Left ventricle myocardium inferior (tissue), 1 donor: ENCODE data around the gene BCAP31. TPM values are rescaled to one million over a fixed set of nuclear protein-coding genes. Genes with fewer than 3 reads are reported as not detected.
"Not testable (repeated sequence)": the region's sequence is repeated elsewhere in the genome, so short reads cannot be mapped to it uniquely, and the experiment has no call there.

Experiments used
- DNase-seq: peaks from one replicate; pipeline ENCODE4 v3.0.0-alpha.2; 2020
- H3K27ac ChIP-seq: fragments of 200-600 bp; replicated peaks from 2 replicates; pipeline ENCODE4 v1.8.0; 2021
- H3K27me3 ChIP-seq: fragments of 200-600 bp; 2 replicates; pipeline ENCODE4 v1.8.0; 2021; ENCODE audit warnings: low read depth
- H3K36me3 ChIP-seq: fragments of 200-600 bp; 2 replicates; pipeline ENCODE4 v1.8.0; 2021
- H3K4me1 ChIP-seq: fragments of 200-600 bp; 2 replicates; pipeline ENCODE4 v1.8.0; 2021
- H3K4me3 ChIP-seq: fragments of 200-600 bp; 2 replicates; pipeline ENCODE4 v1.8.0; 2021; ENCODE audit warnings: mild to moderate bottlenecking, moderate library complexity
- H3K9me3 ChIP-seq: fragments of 200-600 bp; replicated peaks from 2 replicates; pipeline ENCODE4 v1.8.0; 2021
- intact Hi-C: fragments of 100-400 bp; cut with micrococcal nuclease; formaldehyde crosslinking; loops from one replicate; pipeline ENCODE4 v1.11.0; 2022
- total RNA-seq: library from RNA; stranded (reverse); fragmentation: NEBNext Ultra II Directional; extraction: Animal tissue kit (Norgen Biotek cat#: 25700); gene quantifications from one replicate; pipeline ENCODE4 v1.2.1, GENCODE V29; 2021
- TF ChIP-seq, protein P1 (sequence below): fragments of 200-600 bp; IDR thresholded peaks from 2 replicates; pipeline ENCODE4 v1.8.0; 2021; ENCODE audit warnings: antibody characterized with exemption, mild to moderate bottlenecking, borderline replicate concordance
- donor health status: DM: no; HTN: yes; CAD: no; lungs with severe emphysema.

The BCAP31 gene
- total RNA-seq, 1 donor from 2014 or later = 80.8 TPM

DNA sequence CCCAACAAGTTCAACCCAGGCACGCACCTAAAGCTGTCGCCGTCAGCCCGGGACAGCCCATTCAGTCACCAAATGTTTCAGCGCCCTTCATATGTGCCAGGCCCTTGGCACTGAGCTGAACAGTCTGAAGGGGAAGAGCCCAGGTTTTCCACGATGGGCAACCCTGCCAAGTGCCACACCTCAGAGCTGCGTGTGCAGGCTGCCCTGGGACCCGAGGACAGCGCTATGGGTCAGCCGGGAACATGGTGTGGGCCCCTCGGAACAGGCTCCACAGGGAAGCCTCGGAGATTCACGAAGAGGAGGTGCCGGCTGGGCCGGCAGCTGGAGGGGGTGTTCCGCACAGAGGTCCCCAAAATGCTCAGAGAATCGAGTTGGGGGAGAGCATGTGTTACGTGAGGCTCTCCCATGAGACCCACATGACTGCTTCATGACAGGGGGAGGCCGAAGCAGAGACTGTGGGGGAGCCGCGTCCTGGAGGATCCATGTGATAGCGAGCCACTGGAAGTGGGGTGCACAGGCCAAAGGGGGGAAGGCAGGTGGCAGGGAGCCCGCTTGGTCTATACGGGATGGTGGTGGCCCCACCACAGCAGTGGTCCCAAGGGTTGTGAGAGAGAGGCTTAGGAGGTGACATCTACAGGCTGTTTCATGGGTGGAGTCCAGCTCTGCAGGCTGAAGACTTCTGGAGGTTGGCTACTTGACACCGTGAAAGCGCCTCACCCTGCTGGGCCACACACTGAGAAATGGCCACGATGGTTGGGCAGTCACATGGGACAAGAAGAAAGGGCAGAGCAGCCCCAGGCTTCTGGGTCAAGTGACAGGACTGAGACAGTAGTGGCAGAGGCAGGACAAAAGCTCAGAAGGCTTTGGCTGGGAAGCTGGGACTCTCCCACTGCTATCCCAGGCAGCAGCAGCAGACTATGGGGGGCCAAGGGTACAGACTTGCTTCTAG is 14.2 kb downstream of the BCAP31 start:
- Histone ChIP-seq H3K27me3 (no peaks in the 10 kb centered on the region), H3K4me3 (no peak overlapping the region), H3K36me3 (peaks cover 6% of the 10 kb centered on the region), H3K27ac (no peak overlapping the region), H3K9me3 (no peaks in the 10 kb centered on the region), H3K4me1 (peaks cover 24% of the 10 kb centered on the region)
- DNase-seq = no peak
- intact Hi-C loops = no loop called here
- TF ChIP-seq, protein P1, sequence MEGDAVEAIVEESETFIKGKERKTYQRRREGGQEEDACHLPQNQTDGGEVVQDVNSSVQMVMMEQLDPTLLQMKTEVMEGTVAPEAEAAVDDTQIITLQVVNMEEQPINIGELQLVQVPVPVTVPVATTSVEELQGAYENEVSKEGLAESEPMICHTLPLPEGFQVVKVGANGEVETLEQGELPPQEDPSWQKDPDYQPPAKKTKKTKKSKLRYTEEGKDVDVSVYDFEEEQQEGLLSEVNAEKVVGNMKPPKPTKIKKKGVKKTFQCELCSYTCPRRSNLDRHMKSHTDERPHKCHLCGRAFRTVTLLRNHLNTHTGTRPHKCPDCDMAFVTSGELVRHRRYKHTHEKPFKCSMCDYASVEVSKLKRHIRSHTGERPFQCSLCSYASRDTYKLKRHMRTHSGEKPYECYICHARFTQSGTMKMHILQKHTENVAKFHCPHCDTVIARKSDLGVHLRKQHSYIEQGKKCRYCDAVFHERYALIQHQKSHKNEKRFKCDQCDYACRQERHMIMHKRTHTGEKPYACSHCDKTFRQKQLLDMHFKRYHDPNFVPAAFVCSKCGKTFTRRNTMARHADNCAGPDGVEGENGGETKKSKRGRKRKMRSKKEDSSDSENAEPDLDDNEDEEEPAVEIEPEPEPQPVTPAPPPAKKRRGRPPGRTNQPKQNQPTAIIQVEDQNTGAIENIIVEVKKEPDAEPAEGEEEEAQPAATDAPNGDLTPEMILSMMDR = no peak

DNA sequence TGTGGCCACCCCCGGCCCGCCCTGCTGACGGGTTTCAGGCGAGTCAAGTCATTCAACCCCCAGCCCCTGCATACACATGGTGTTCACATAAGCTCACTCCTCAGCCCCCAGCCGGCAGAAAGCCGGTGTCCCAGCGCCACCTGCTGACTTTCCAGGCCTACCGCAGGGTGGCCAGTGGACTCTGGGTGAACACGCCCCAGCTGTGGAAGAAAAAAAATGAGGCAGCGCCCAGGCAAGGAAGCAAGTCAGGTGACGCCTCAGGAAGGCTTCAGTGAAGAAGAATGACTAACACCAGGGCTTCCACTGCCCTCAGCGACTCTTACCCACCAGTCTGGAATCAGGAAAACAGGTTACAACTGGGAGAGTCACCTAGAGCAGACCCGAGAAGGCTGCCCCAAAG is 15.8 kb downstream of the BCAP31 start:
- Histone ChIP-seq H3K4me1 (peaks cover 38% of the 10 kb centered on the region), H3K27me3 (no peaks in the 10 kb centered on the region), H3K36me3 (peaks cover 4% of the 10 kb centered on the region), H3K27ac (peak overlapping the region; percentile 85), H3K9me3 (no peaks in the 10 kb centered on the region), H3K4me3 (no peak overlapping the region)
- intact Hi-C loops = no loop called here
- DNase-seq = peak; percentile 55
- TF ChIP-seq, protein P1 = peak; percentile 64

DNA sequence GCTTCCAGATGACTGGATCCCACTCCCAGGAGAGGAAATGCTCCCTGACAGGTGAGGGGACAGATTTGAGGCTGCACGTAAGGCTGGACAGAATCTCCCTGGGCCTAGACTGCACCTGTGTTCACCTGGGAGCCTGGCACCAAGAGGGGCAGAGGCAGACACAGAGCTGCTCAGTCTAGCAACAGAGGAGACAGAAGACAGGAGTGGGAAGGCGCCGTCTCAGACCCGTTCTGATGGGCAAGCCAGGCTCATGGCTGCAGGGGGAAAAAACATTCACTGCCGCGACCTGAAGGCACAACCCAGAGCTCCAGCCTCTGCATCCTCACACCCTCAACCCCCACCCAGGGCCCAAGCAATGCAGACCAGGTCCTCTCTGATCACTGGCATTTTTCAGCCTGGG is 16.8 kb downstream of the BCAP31 start:
- intact Hi-C loops = no loop called here
- peak overlapping the region; percentile 85 for H3K27ac ChIP-seq
- H3K36me3 ChIP-seq = peaks cover 4% of the 10 kb centered on the region
- peaks cover 45% of the 10 kb centered on the region for H3K4me1 ChIP-seq
- H3K9me3 ChIP-seq = no peaks in the 10 kb centered on the region
- peak overlapping the region; percentile 57 for H3K4me3 ChIP-seq
- H3K27me3 ChIP-seq = no peaks in the 10 kb centered on the region
- TF ChIP-seq, protein P1 = no peak
- DNase-seq = no peak

DNA sequence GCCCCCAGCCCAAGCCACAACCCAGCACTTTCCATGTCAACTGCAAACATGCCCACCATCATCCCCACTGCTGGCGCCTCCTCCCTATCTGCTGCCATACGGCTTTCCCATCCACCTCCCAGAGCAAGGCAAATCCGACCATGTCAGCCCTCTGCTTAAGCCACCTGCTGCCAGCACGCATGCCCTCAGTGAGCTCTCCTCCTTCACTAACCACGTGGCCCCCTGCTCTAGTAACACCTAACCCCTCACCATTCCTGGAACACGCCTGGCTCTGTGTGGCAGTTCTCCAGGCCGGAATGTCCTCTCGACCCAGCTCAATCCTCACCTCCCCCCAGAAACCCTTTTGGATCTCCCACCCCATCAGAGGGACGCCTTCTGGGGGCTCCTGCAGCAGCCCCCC is 17.4 kb downstream of the BCAP31 start:
- peak overlapping the region; percentile 57 for H3K4me3 ChIP-seq
- intact Hi-C loops = no loop called here
- peak overlapping the region; percentile 85 for H3K27ac ChIP-seq
- TF ChIP-seq, protein P1 = no peak
- H3K9me3 ChIP-seq = no peaks in the 10 kb centered on the region
- H3K27me3 ChIP-seq = no peaks in the 10 kb centered on the region
- H3K4me1 ChIP-seq = peaks cover 45% of the 10 kb centered on the region
- DNase-seq = peak; percentile 35
- peaks cover 4% of the 10 kb centered on the region for H3K36me3 ChIP-seq

DNA sequence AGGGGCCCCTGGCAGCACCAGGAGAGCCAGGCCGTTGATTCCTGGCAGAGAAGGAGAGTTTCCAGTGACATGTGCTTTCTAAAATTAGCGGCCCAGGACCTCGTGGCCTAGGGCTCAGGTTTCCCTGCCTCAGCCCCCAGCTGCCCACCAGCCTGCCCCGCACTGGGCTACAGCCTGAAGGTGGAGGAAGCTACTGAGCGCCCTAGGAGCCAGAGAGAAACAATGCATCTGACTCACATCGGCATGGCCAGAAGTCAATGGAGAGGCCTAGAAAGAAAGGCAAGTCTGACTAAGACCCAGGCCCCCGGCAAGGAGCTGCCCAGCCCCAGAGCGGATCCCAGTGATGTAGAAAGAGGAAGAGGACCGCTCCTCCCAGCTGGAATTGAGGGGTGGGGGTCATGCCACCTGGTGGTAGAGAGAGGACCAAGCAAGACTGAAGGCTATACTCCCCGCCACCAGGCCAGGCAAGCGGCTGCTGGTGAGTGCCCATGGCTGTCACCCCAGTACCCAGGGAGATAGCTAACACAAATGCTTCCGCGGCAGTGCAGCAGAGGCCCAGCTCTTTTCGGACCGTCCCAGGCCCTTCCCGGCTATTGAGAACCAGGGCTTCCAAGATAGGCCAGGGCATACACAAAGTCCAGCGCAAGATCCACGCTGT is 18.7 kb downstream of the BCAP31 start:
- TF ChIP-seq, protein P1 = peak; percentile 42
- DNase-seq, H3K27me3 ChIP-seq, H3K9me3 ChIP-seq, H3K36me3 ChIP-seq, intact Hi-C loops: not testable (repeated sequence)
- Histone ChIP-seq H3K4me3 (peak overlapping the region; percentile 57), H3K4me1 (peaks cover 51% of the 10 kb centered on the region), H3K27ac (peak overlapping the region; percentile 85)

DNA sequence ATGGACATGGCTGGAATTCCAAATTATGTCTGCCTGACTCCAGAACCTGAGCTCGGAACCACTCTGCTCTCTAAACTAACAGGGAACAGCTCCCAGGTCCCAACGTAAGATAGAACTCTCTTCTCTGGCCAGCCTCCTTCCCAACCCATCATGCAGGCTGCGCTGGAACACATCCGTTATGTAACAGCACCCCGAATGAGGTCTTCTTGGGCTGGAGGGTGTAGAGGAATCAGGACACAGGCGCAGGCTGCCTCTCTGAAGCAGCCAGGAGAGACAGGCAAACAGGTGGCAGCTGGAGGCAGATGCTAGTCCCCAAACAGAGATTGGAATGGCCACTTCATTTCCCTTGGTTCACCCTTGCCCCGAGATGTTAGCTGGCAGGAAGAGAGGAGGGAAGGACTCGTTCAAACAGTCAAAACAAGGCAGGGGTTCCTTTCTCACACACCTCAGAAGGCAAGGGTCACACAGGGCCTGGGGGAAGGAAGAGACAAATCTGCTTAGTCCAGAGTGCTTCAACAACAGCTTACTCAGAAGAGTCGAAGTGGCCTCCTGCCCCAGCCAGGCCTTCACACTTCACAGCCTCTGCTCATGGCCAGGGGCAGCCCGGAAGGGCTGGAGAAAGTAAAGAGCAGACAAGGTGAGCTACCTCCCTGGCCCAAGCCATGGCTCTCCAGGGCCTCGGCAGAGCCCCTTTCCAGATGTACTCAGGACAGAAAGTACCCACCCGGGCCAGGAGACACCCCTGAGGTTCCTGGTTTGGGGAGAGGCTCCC is 19.4 kb downstream of the BCAP31 start:
- Histone ChIP-seq H3K4me3 (peak overlapping the region; percentile 57), H3K4me1 (peaks cover 47% of the 10 kb centered on the region), H3K27ac (peak overlapping the region; percentile 85)
- H3K27me3 ChIP-seq, H3K9me3 ChIP-seq, DNase-seq, H3K36me3 ChIP-seq, intact Hi-C loops: not testable (repeated sequence)
